Stromal cell of bone marrow (primary cell): ENCODE results near the gene KCNJ9.
A peak's percentile ranks its signal among the peaks of the same experiment; 100 is the strongest.
"Not testable (repeated sequence)": the region's sequence is repeated elsewhere in the genome, so short reads cannot be mapped to it uniquely, and the experiment has no call there.

ENCODE experiments used
- DNase-seq: peaks from one replicate; pipeline ENCODE4 v3.0.0-alpha.2; 2012; ENCODE audit warnings: low read depth

The KCNJ9 gene

DNA sequence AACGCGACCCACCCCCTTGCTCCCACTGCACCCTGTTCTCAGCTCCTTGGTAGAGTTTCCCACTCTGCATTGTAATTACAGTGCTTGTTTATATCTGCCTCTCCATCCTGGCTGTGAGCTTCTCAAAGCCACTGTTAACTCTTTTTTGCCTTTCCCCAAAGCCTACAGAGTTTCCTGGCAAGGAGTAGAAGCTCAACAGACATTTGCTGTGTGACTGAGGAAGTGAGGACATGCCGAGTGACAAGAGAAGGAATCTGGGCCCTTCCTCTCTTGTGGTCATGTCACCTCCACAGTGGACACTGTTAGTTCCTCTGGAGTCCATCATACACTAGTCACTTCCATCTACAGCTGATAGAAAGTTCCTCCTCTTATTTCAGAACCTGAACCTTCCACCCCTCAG lies 23.1 kb downstream of the KCNJ9 start:
- no peak for DNase-seq

DNA sequence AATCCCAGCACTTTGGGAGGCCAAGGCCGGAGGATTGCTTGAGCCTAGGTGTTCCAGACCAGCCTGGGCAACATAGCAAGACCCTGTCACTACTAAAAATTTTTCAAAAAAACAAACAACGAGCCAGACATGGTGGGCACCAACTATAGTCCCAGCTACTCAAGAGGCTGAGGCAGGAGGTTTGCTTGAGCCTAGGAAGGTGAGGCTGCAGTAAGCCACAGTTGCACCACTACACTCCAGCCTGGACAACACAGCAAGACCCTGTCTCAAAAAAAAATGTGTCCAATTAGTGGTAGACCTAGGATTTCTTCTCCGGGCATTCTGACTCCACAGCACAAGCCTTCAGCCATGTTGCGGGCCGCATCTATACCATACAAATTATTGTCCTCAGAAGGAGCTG lies 23.8 kb downstream of the KCNJ9 start:
- no peak for DNase-seq

GRCh38 chr1:160107512-160107911 lies 26.2 kb downstream of the KCNJ9 start:
- no peak for DNase-seq

DNA sequence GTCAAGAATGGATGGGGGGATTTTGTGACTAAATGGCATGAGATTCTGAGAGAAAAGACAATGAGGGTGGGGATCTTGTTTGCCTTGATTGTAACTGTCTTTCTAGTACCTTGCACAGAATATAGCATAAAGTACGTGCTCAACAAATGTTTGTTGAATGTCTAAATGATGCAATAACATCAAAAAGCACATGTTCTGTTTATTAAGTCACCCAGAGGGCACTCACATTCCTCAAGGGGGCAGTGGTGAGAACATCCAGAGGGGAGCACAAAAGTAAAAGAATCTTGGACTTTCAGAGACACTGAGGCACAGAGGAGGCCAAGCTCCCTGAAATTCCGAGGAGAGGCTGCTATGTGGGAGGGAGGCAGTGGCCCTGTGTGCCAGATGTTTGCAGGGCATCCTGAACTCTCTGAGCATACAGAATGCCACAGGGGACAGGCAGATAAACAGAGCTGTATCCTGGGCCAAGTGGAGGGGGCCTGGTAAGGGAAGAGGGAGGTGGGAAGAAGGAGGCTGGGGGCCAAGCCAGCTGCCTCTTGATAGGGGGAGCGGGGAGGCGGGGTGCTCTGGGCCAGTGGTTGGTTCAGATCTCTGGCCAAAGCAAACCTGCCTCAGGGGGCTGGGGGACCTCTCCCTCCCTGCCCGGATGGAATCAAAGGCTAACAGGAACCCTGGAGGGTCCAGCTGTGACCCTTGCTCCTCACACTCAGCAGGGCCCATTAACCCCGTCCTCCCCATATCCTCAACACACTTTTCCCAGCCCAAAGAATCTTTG lies 27.7 kb downstream of the KCNJ9 start:
- DNase-seq, result no peak

GRCh38 chr1:160109686-160110085 lies 28.3 kb downstream of the KCNJ9 start:
- no peak for DNase-seq

- not testable (repeated sequence) for DNase-seq
Measured at GRCh38 chr1:160111462-160111861, 30.1 kb downstream of the KCNJ9 start.

DNA sequence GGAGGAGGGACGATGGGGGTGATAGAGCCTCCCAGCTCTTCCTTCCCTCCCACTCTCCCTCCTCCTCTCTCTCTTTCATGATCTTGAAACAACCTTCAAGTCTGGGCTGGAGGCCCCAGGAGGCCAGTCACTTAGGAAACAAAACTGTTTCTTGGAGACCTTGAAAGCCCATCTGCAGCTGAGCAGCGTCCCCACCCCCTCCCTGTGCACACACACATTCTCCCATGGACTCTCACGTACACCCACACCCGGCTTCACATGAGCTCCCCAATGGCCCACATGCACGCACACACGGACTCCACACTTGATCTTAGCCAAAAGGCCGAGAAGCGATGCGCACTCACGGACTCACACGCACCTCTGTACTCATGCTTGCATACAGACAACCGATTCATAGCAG lies 31.0 kb downstream of the KCNJ9 start:
- no peak for DNase-seq

DNA sequence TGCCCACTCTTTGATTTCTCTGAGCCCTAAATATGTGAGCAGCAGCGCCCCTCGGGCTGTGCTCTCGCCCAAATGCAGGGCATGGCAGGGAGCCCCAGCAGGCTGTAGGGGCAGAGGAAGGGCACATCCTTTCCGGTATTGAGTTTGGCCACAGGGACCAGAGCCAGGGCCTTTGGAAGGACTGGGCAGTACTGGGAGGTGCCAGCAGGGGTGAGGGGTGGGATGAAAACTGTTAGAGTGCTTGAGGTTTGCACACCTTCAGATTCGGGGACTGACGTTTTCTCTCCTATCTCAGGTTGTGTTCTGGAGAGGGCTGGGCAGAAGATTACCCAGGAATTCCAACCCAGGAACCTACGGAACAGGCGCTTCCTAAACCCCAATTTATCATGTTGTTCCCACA lies 32.1 kb downstream of the KCNJ9 start:
- DNase-seq, result no peak

DNA sequence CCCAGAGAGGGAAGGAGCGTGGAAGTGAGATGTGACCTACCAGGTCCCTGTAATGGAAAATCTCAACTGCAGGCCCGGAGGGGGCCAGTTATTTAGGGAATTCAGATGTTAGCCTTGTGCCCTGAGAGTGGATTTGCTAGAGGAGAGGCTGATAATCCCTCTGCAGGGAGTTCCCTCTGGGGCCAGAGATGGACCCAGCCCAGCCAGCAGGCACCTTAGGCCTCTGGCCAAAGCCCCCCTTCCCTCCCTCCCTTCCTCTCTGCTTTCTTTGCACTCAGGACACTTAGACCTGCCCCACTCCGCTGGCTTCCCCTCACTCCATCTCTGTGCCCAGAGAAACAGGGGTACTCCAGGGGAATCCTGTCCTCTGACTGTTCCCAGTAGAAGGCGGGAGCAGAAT lies 32.7 kb downstream of the KCNJ9 start:
- no peak for DNase-seq

GRCh38 chr1:160115545-160116282 lies 34.4 kb downstream of the KCNJ9 start, which contains the start of gene ATP1A2:
Gene ATP1A2 (plus strand): TSS chr1:160115759. CDS start chr1:160115862, 103 bp downstream.
- DNase-seq, result no peak

- no peak for DNase-seq
Measured at GRCh38 chr1:160116283-160117147, 35.2 kb downstream of the KCNJ9 start.

DNA sequence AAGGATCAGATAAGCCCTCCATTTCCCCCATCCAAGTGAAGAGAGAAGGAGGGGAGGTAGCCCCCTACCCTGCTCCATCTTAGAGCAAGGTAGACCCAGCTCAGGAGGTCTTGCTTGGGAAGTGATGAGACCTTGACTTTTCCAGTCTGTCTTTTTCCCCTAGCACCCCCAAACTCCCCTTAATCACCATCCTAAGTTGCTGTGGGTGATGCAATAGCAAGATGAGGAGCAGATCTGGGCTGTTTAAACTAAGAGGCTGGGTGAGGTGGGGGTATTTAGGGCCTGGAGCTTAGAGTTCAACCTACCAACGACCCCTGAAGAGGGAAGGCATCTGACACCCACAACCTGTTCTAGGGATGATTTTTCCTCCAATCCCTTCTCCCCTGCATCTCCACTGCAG lies 36.0 kb downstream of the KCNJ9 start:
- DNase-seq, result no peak

- no peak for DNase-seq
Measured at GRCh38 chr1:160117709-160118183, 36.4 kb downstream of the KCNJ9 start.

GRCh38 chr1:160118928-160119327 lies 37.6 kb downstream of the KCNJ9 start:
- DNase-seq, result no peak

DNA sequence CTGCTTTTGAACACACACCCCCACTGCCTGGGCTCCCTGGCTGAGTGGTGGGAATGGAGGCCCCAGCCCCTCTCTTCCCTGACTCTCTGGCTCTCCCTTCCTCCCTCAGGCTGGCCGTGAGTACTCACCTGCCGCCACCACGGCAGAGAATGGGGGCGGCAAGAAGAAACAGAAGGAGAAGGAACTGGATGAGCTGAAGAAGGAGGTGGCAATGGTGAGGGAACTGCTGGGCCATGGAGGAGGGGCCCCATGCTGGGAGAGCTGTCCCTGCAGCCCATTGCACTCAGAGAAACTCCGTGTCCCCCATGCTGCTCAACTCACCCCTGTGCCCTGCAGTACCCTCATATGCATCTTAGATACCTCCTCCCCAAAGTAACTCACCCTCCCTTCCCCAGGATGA lies 39.5 kb downstream of the KCNJ9 start:
- no peak for DNase-seq

- no peak for DNase-seq
Measured at GRCh38 chr1:160121388-160121787, 40.0 kb downstream of the KCNJ9 start.

DNA sequence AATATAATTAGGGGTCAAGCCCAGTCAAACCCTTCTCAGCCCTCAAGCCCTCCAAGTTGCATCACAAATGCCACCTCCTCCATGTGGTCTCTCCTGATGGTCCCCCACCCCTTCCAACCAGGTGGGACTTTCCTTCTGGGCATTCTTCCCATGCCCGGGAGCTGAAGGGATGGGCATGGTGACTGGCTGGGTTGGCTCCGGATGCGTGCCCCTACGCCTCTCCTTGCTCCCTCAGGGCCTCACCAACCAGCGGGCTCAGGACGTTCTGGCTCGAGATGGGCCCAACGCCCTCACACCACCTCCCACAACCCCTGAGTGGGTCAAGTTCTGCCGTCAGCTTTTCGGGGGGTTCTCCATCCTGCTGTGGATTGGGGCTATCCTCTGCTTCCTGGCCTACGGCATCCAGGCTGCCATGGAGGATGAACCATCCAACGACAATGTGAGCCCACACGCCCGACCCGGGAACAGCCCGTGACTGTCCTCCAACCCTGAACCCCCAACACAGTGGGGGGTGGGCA lies 41.7 kb downstream of the KCNJ9 start:
- DNase-seq, result no peak

DNA sequence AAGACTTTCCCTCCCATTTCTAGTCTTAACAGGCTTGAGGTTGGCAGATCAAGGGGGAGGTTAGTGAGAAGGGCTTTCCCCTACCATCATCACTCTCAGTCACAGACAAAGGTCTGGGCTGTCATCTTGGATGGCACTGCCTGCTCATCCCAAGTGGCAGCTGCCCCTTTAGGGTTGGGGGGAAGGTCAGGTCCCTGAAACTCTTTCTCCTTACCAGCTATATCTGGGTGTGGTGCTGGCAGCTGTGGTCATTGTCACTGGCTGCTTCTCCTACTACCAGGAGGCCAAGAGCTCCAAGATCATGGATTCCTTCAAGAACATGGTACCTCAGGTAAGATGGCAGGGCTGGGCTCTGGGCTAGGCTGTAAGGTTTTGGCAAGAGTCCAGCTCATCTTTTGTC lies 42.4 kb downstream of the KCNJ9 start:
- no peak for DNase-seq

DNA sequence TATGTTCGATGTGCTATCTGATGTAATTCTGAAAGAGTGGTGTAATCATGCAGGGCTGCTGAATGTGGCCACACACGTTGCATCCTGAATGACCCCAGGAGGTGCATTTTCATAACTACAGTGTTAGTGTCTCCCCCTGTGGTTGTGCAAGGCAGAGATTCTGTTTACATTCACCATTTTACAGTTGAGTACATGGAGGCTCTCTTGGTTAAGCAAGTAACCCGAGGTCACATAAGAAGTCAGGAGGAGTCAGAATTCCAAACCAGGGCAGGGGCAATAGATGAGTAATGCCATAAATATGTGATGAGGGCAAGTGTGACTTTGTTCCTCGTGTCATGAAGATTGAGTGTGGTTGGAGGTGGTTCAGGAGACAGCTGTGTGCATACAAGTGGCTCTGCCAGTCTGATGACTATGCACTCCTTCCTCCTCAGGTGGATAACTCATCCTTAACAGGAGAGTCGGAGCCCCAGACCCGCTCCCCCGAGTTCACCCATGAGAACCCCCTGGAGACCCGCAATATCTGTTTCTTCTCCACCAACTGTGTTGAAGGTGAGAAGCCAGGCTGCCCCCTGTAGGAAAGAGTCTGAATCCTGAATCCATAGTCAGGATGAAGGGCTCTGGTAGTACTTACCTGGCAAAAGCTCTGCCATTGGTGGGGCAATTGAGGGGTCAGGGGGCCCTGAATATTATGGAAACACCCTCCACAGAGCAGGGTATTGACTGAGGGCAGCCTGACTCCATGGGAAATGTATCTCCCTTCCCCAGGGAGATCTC lies 43.6 kb downstream of the KCNJ9 start:
- DNase-seq, result peak; percentile 58

GRCh38 chr1:160125746-160126145 lies 44.4 kb downstream of the KCNJ9 start:
- peak; percentile 78 for DNase-seq

GRCh38 chr1:160126342-160126741 lies 45.0 kb downstream of the KCNJ9 start:
- DNase-seq, result not testable (repeated sequence)
